Frontal cortex (tissue), 4 donors: ENCODE data around the gene POLRMT. TPM values are rescaled to one million over a fixed set of nuclear protein-coding genes. Genes with fewer than 3 reads are reported as not detected.
A peak's percentile ranks its signal among the peaks of the same experiment; 100 is the strongest.
"Not testable (repeated sequence)": the region's sequence is repeated elsewhere in the genome, so short reads cannot be mapped to it uniquely, and the experiment has no call there.

Experiments
- DNase-seq, 2 donors: peaks; one replicate each; pipeline ENCODE4 v3.0.0; 2012; ENCODE audit warnings: low spot score in 2 of 2
- FAIRE-seq: peaks from 2 replicates; lab custom pipeline; 2012; peaks lifted over from hg19 to GRCh38; lab: Jason Lieb, UNC
- total RNA-seq: library from RNA; depleted of rRNA; stranded (reverse); fragments of >200 nt; gene quantifications from one replicate; pipeline ENCODE4 v1.2.3, GENCODE V29; 2014
- donor health status: control.
- donor health status: control.
- donor health status: control.

Gene POLRMT
- total RNA-seq, 1 donor from 2014 or later, result 15.9 TPM

- FAIRE-seq (no peak), DNase-seq (peak in 1 of 2 donors; percentile 20)
These were observed 15.6 kb downstream of the POLRMT start for GRCh38 chr19:617551-618246.

DNA sequence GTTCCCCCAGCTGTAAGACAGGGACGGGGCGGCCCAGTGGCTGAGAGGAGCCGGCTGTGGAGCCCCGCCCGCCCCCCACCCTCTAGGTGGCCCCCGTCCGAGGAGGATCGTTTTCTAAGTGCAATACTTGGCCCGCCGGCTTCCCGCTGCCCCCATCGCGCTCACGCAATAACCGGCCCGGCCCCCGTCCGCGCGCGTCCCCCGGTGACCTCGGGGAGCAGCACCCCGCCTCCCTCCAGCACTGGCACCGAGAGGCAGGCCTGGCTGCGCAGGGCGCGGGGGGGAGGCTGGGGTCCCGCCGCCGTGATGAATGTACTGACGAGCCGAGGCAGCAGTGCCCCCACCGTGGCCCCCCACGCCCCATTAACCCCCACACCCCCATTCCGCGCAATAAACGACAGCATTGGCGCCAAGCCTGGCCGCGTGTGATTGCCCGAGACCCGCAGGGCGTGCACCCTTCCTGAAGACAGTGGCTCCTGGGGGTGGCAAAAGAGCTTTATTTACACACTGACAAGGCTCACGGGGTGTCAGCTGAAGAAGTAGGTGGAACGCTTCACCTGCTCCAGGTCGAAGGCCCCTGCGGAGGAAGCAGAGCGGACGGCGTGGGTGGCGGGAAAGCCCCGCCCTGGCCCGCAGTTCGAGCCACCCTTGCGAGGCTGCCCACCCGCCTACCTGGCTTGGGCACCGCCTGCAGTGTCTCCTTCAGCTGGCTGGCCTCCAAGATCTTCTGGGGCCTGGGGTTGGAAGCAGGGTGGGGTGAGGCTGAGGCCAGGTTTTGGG, 16.4 kb downstream of the POLRMT start:
- no peak for DNase-seq
- FAIRE-seq, result no peak

GRCh38 chr19:616062-616700, 17.2 kb downstream of the POLRMT start:
- FAIRE-seq (no peak), DNase-seq (no peak)

DNA sequence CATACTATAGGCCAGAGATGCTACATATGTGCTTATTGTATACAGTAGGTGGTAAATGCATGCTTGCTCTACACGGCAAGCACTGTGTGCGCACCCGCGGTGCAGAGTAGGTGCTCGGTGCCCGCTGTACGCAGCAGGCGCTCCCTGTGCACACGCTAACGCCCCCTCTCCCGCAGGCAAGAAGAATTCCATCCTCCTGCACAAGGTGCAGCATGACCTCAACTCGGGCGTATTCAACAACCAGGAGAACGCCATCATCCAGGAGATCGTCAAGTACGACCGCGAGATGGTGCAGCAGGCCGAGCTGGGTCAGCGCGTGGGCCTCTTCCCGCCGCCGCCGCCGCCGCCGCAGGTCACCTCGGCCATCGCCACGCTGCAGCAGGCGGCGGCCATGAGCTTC, 17.7 kb downstream of the POLRMT start:
- FAIRE-seq (no peak), DNase-seq (no peak)

- FAIRE-seq, result no peak
- DNase-seq, result no peak
These were observed 19.4 kb downstream of the POLRMT start for GRCh38 chr19:613732-614567.

DNA sequence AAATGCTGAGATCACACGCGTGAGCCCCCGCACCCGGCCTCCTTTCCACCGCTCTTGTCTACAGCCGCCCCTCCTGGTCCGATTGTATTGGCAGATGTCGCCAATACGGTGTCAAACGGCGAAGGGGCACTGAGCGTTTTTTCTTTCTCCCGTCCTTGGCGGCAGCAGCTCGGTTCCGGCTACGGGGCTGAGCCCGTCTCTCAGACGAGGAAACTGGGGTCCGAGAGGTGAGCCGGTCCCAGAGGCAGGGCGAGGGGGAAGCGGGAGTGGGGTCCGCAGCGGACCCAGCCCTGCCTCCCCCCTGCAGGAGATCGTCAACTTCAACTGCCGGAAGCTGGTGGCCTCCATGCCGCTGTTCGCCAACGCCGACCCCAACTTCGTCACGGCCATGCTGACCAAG, 20.4 kb downstream of the POLRMT start:
- no peak for FAIRE-seq

DNA sequence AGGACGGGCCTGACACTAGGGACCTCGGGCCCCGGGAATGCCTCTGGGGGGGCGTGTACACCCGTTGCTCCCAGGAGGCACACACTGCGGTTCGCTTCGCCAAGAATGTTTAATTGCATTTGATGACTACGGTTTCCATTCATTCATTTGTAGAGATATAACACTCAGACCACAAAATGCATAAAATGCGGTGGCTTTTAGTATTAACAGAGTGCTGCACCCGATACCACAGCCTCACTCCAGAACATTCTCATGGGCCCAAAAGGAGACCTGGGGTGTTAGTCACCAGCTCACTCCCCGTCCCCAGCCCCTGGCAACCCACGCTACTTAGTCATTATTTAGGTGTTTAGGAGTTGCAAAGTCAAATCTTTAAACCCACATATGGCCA, 21.9 kb downstream of the POLRMT start:
- DNase-seq (no peak), FAIRE-seq (no peak)

More for the DNA sequence above, 20.4 kb downstream of the POLRMT start:
- no peak for DNase-seq

GRCh38 chr19:610801-611480, 22.4 kb downstream of the POLRMT start:
- FAIRE-seq, result no peak
- DNase-seq, result no peak

DNA sequence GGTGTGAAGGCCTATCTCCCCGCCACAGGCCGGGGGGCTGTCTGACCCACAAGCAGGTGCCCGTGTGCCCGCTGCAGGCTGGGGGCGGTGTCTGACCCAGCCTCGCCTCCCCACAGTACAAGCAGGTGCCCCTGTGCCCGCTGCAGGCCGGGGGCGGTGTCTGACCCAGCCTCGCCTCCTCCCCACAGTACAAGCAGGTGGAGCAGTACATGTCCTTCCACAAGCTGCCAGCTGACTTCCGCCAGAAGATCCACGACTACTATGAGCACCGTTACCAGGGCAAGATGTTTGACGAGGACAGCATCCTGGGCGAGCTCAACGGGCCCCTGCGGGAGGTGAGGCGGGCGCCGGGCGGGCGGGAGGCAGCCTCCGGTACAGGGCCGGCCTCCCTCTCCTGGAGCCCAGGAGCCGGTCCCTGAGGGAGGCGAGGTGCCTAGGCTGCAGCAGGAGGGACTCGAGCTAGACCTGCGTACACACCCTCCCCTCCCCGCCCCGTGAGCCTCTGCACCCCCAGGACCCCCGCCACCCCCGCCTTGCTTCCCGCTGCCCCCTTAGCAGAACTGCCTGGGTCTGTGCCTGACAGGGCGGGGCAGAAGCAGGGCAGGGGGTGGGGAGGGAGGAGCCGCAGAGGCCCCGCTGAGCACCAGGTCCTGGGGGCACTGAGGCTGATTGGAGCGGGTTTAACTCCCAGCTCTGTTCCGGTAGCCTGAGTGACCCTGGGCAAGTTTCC, 23.1 kb downstream of the POLRMT start:
- DNase-seq (no peak), FAIRE-seq (no peak)

- no peak for FAIRE-seq
- DNase-seq, result peak; percentile 79 to 87
These were observed 24.4 kb downstream of the POLRMT start for GRCh38 chr19:609004-609346.

GRCh38 chr19:608155-609003, 25.0 kb downstream of the POLRMT start:
- no peak for DNase-seq
- FAIRE-seq, result no peak

DNA sequence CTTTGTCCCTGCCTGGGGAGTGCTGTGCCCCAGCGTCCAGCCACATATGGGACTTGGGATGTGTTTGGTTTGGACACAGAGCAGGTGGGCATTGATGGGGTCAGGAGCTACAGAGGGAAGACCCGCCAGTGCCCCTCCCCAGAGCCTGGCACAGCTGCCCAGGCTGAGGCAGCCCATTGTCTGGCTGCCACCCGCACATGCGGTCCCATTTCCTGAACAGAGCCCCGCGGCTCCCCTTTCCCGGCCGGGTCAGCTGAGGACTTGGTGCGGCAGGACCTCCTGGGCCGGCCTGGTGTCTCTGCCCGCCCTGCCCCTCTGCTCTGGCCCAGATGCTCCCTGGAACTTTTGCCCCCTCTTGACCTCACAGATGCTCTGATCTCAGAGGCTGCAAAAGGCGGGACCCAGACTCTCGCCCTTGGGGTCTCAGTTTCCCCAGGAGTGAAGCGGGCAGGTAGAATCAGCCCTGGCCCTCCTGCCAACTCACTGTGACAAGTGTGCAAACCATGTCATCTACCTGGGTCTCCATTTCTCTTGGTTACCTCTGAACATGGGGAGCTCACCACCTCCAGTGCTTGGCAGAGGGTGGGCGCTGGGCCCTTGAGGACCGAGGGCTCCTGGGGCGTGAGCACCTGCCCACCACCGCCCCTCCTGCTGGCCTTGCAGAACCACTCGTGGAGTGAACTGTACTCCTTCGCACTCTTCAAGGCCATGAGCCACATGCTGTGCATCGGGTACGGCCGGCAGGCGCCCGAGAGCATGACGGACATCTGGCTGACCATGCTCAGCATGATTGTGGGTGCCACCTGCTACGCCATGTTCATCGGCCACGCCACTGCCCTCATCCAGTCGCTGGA, 25.8 kb downstream of the POLRMT start:
- DNase-seq (no peak), FAIRE-seq (no peak)

DNA sequence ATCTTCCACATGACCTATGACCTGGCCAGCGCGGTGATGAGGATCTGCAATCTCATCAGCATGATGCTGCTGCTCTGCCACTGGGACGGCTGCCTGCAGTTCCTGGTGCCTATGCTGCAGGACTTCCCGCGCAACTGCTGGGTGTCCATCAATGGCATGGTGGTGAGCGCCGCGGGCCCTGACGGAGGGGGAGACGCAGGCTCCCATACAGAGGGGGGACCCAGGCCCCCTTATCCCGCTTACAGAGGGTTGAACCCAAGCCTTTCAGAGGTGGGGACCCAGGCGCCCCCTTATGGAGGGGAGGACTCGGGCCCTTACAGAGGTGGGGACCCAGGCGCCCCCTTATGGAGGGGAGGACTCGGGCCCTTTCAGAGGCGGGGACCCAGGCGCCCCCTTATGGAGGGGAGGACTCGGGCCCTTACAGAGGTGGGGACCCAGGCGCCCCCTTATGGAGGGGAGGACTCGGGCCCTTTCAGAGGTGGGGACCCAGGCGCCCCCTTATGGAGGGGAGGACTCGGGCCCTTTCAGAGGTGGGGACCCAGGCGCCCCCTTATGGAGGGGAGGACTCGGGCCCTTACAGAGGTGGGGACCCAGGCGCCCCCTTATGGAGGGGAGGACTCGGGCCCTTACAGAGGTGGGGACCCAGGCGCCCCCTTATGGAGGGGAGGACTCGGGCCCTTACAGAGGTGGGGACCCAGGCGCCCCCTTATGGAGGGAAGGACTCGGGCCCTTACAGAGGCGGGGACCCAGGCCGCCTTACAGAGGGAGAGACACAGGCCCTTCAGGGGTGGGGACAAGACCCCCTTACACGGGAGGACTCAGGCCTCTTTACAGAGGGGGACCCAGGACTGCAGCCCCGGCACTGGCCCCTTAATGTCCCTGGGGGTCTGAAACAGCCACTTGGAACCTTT, 28.0 kb downstream of the POLRMT start:
- FAIRE-seq, DNase-seq: not testable (repeated sequence)

GRCh38 chr19:604355-604754, 29.0 kb downstream of the POLRMT start:
- no peak for FAIRE-seq
- no peak for DNase-seq

DNA sequence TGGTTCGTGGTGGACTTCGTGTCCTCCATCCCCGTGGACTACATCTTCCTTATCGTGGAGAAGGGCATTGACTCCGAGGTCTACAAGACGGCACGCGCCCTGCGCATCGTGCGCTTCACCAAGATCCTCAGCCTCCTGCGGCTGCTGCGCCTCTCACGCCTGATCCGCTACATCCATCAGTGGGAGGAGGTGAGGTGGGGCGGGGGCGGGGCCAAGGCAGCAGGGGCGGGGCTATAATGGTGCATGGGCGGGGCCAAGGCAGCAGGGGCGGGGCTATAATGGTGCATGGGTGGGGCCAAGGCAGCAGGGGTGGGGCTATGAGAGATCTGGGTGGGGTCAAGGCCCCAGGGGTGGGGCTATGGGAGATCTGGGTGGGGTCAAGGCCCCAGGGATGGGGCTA, 29.6 kb downstream of the POLRMT start:
- not testable (repeated sequence) for FAIRE-seq, DNase-seq

DNA sequence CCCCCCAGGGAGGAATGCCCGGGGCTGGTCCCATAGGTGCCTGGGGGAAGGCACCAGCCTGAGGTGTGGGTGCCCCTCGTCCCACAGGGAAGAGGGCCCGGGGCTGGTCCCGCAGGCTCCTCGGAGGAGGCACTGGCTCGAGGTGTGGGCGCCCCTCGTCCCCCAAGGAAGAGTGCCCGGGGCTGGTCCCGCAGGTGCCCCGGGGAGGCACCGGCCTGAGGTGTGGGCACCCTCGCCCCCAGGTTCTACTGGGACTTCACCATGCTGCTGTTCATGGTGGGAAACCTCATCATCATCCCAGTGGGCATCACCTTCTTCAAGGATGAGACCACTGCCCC, 30.1 kb downstream of the POLRMT start:
- FAIRE-seq, DNase-seq: not testable (repeated sequence)
